ENCODE measurements around the gene DGKG. TPM values are rescaled to one million over a fixed set of nuclear protein-coding genes. Genes with fewer than 3 reads are reported as not detected.

Gene DGKG
- total and polyA plus RNA-seq, 9 of the 15 experiments (the other 6 are each of a cell fraction or from before 2014, with no cell fraction given), result 0.01 to 0.36 (median 0.15) TPM

DNA sequence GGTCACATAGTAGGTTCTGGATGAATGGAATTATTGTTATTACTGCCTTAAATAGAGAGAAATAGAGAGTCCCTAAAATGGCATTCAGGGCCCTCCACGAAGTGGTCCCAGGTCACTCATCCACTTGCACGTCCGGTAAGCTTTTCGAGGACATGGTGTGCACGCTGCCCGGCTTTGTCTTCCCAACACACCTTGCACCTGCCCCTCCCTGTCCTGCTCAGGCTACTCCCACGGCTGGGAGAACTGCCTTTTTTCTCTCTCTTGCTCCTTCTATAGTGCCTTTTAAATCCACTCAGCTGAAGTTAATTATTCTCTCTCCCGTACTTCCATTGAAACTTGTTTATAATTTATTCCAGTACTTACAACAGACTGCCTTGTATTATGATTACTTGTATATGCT is 5.6 kb upstream of the DGKG start:
- Histone ChIP-seq H3K9me1 (ENCODE audit: control insufficient read depth, insufficient read depth, low read length) (no peaks in the 10 kb centered on the region), H3K36me3 (ENCODE audit: control insufficient read depth, insufficient read depth, low read length) (no peaks in the 10 kb centered on the region), H3K79me2 (ENCODE audit: control insufficient read depth, insufficient read depth, low read length) (no peaks in the 10 kb centered on the region), H3K4me2 (ENCODE audit: insufficient read depth, low read length) (no peak overlapping the region), H2AFZ (ENCODE audit: low read depth, low read length) (no peak overlapping the region), H3K4me1 (replicated peaks in 1 of 2; ENCODE audit: control insufficient read depth in 2 of 2, insufficient read depth in 2 of 2, low read length in 2 of 2) (no peaks in the 10 kb centered on the region; a peak in 1 of 5 replicates), H3K9ac (ENCODE audit: insufficient read depth in 1 of 2, low read depth in 2 of 2, low read length in 2 of 2) (no peak overlapping the region), H3K27me3 (ENCODE audit: control insufficient read depth in 2 of 2, insufficient read depth in 2 of 2, low read length in 2 of 2) (peaks cover 16 to 37% of the 10 kb centered on the region in 2 experiments; a peak in 4 of 5 replicates), H4K20me1 (replicated peaks; ENCODE audit: control insufficient read depth, insufficient read depth, low read length) (no peaks in the 10 kb centered on the region), H3K27ac (ENCODE audit: extremely low read depth, low read depth, low read length) (no peak overlapping the region), H3K9me3 (replicated peaks; ENCODE audit: control insufficient read depth, insufficient read depth, low read depth, low read length) (no peaks in the 10 kb centered on the region), H3K4me3 (no peak overlapping the region)
- no TSS peak for BruUV-seq (replicated peaks)
- no peak for FAIRE-seq
- POLR2A ChIA-PET, result no interaction called here
- 0% methylated on average over 8 of the region's 8 CpGs for WGBS (ENCODE audit: insufficient coverage, low coverage, missing lambda C conversion rate)
- no peak for ATAC-seq
- no peak for DNase-seq (ENCODE audit: extremely low read depth in 1 of 4, low spot score in 3 of 4)
- TF ChIP-seq POLR2AphosphoS2 (IDR thresholded peaks at IDR 0.05; ENCODE audit: low read length) (no peak), NCOR1 (IDR thresholded peaks at IDR 0.05) (no peak), ZEB2 (IDR thresholded peaks at IDR 0.05) (no peak), NR2C1 (IDR thresholded peaks at IDR 0.05) (no peak), NR2C1 (tag; IDR thresholded peaks at IDR 0.05) (no peak), CHD4 (IDR thresholded peaks at IDR 0.05; ENCODE audit: insufficient read depth, insufficient replicate concordance, low read depth, low read length, poor library complexity, severe bottlenecking) (no peak), ZNF778 (CRISPR knock-in tag; IDR thresholded peaks at IDR 0.05) (no peak), BCOR (IDR thresholded peaks at IDR 0.05) (no peak), RBFOX2 (IDR thresholded peaks at IDR 0.05; ENCODE audit: low read depth, low read length) (no peak), SETDB1 (IDR thresholded peaks at IDR 0.05; ENCODE audit: low read length) (no peak), ZNF830 (CRISPR knock-in tag; IDR thresholded peaks at IDR 0.05) (no peak), ZNF77 (CRISPR knock-in tag; IDR thresholded peaks at IDR 0.05) (no peak)
- TF ChIP-seq, protein P1, sequence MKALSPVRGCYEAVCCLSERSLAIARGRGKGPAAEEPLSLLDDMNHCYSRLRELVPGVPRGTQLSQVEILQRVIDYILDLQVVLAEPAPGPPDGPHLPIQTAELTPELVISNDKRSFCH (CRISPR knock-in tag; IDR thresholded peaks at IDR 0.05), result no peak
- TF ChIP-seq, protein P1 (tag; IDR thresholded peaks at IDR 0.05), result no peak
- TF ChIP-seq, protein P2, sequence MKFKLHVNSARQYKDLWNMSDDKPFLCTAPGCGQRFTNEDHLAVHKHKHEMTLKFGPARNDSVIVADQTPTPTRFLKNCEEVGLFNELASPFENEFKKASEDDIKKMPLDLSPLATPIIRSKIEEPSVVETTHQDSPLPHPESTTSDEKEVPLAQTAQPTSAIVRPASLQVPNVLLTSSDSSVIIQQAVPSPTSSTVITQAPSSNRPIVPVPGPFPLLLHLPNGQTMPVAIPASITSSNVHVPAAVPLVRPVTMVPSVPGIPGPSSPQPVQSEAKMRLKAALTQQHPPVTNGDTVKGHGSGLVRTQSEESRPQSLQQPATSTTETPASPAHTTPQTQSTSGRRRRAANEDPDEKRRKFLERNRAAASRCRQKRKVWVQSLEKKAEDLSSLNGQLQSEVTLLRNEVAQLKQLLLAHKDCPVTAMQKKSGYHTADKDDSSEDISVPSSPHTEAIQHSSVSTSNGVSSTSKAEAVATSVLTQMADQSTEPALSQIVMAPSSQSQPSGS (CRISPR knock-in tag; IDR thresholded peaks at IDR 0.05), result no peak
- TF ChIP-seq, protein P3, sequence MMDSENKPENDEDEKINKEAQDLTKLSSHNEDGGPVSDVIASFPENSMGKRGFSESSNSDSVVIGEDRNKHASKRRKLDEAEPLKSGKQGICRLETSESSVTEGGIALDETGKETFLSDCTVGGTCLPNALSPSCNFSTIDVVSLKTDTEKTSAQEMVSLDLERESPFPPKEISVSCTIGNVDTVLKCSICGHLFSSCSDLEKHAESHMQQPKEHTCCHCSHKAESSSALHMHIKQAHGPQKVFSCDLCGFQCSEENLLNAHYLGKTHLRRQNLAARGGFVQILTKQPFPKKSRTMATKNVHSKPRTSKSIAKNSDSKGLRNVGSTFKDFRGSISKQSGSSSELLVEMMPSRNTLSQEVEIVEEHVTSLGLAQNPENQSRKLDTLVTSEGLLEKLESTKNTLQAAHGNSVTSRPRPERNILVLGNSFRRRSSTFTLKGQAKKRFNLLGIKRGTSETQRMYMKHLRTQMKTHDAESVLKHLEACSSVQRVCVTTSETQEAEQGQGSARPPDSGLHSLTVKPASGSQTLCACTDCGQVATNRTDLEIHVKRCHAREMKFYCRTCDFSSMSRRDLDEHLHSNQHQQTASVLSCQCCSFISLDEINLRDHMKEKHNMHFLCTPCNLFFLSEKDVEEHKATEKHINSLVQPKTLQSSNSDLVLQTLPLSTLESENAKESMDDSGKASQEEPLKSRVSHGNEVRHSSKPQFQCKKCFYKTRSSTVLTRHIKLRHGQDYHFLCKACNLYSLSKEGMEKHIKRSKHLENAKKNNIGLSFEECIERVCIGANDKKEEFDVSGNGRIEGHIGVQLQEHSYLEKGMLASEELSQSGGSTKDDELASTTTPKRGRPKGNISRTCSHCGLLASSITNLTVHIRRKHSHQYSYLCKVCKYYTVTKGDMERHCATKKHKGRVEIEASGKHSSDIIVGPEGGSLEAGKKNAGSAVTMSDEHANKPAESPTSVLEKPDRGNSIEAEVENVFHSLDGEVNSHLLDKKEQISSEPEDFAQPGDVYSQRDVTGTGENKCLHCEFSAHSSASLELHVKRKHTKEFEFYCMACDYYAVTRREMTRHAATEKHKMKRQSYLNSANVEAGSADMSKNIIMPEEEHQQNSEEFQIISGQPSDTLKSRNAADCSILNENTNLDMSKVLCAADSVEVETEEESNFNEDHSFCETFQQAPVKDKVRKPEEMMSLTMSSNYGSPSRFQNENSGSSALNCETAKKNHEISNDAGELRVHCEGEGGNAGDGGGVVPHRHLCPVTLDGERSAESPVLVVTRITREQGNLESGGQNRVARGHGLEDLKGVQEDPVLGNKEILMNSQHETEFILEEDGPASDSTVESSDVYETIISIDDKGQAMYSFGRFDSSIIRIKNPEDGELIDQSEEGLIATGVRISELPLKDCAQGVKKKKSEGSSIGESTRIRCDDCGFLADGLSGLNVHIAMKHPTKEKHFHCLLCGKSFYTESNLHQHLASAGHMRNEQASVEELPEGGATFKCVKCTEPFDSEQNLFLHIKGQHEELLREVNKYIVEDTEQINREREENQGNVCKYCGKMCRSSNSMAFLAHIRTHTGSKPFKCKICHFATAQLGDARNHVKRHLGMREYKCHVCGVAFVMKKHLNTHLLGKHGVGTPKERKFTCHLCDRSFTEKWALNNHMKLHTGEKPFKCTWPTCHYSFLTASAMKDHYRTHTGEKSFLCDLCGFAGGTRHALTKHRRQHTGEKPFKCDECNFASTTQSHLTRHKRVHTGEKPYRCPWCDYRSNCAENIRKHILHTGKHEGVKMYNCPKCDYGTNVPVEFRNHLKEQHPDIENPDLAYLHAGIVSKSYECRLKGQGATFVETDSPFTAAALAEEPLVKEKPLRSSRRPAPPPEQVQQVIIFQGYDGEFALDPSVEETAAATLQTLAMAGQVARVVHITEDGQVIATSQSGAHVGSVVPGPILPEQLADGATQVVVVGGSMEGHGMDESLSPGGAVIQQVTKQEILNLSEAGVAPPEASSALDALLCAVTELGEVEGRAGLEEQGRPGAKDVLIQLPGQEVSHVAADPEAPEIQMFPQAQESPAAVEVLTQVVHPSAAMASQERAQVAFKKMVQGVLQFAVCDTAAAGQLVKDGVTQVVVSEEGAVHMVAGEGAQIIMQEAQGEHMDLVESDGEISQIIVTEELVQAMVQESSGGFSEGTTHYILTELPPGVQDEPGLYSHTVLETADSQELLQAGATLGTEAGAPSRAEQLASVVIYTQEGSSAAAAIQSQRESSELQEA (IDR thresholded peaks at IDR 0.05; ENCODE audit: low read depth), result no peak
- in situ Hi-C loops (cut with MboI) (no loop called here), intact Hi-C loops (cut with micrococcal nuclease) (no loop called here)
- CTCF ChIA-PET (ENCODE audit: low intra/inter-chr PET ratio), result no interaction called here
